Upper lobe of left lung (tissue), 6 donors: ENCODE results near the gene ERRFI1. TPM values are rescaled to one million over a fixed set of nuclear protein-coding genes. Genes with fewer than 3 reads are reported as not detected.

Experiments
- ATAC-seq, 2 donors: fragments of 200-7000 bp; cut with Tn5 transposase; one replicate each; pipeline ENCODE4 v1.9.1; 2022; ENCODE audit warnings: mild to moderate bottlenecking in 2 of 2, moderate library complexity in 2 of 2; ENCODE audit not compliant: low FRiP score in 2 of 2
- DNase-seq, 2 donors: peaks; one replicate each; pipeline ENCODE4 v3.0.0-alpha.2; 2019 to 2020
- H3K27ac ChIP-seq, 4 donors: fragments of 200-600 bp; sonication (generic); one replicate each; pipeline ENCODE4 v1.5.1; 2016 to 2019
- H3K27me3 ChIP-seq, 4 donors: fragments of 200-600 bp; sonication (generic); one replicate each; pipeline ENCODE4 v1.5.1; 2017 to 2019
- H3K36me3 ChIP-seq, 4 donors: fragments of 200-600 bp; sonication (generic); one replicate each; pipeline ENCODE4 v1.5.1; 2016 to 2019
- H3K4me1 ChIP-seq, 4 donors: fragments of 200-600 bp; sonication (generic); one replicate each; pipeline ENCODE4 v1.5.1; 2018 to 2019
- H3K4me3 ChIP-seq, 4 donors: fragments of 200-600 bp; sonication (generic); one replicate each; pipeline ENCODE4 v1.5.1; 2017 to 2019; ENCODE audit warnings: mild to moderate bottlenecking in 2 of 4, moderate library complexity in 1 of 4
- H3K9me3 ChIP-seq, 4 donors: fragments of 200-600 bp; sonication (generic); one replicate each; pipeline ENCODE4 v1.5.1; 2018 to 2019
- CTCF ChIP-seq, 6 experiments: fragments of 450-650 bp in 4 of 6; fragments of 200-600 bp in 2 of 6; sonication (generic) in 2 of 6; IDR thresholded peaks; one replicate each; pipeline ENCODE4 v1.5.1; 2016 to 2019; ENCODE audit warnings: antibody characterized with exemption in 6 of 6
- EP300 ChIP-seq, 4 donors: sonication (generic); formaldehyde crosslinking; IDR thresholded peaks; one replicate each; pipeline ENCODE4 v1.5.1; 2017; ENCODE audit warnings: antibody characterized with exemption in 4 of 4, control low read depth in 2 of 4
- POLR2A ChIP-seq, 4 donors: fragments of 450-650 bp; IDR thresholded peaks; one replicate each; pipeline ENCODE4 v1.5.1; 2016 to 2017; ENCODE audit warnings: antibody characterized with exemption in 4 of 4, mild to moderate bottlenecking in 2 of 4
- POLR2AphosphoS5 ChIP-seq, 2 donors: sonication (generic); formaldehyde crosslinking; IDR thresholded peaks; one replicate each; pipeline ENCODE4 v1.5.1; 2017; ENCODE audit warnings: antibody characterized with exemption in 2 of 2
- WGBS, 2 donors: methylation state at CpG; one replicate each; pipeline ENCODE4 v1.1.5; 2017 to 2018; 5-methylcytosine and 5-hydroxymethylcytosine counted together
- total RNA-seq, 6 donors: library from RNA; depleted of rRNA in 4 of 6; stranded (reverse); fragments of >200 nt in 4 of 6; gene quantifications; one replicate each; pipeline versions ENCODE4 v1.1.0 to v1.2.1, GENCODE V29; 2016 to 2021
- donor health status: DM: no; HTN: no; CAD: no; lungs with moderate emphysema.
- donor health status: DM: no; HTN: yes; CAD: no; lungs with severe emphysema.

The ERRFI1 gene
- total RNA-seq, 6 donors from 2014 or later, result 30.4 to 164 (median 84.6) TPM

DNA sequence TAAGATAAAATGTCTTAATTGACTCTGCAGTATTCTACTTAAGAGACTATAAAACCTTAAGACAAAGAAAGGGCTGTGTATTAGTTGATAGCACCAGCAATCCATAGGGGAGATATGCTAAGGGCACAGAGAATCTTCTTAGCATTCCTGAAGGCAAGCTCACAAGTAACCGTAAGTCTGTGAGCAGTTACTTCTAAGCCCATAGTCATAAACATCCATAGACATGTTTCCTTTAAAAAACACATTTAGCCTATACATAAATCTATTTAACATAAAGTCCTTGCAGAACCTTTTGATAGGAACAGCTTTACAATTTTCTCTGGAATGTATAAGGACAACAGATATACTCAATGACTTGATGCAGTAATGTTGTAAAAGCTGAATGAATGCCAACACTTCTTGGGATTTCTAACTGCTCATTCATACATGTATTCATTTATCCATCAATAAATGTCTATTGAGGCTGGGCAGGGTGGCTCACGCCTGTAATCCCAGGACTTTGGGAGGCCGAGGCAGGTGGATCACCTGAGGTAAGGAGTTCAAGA, 6.3 kb upstream of the ERRFI1 start:
- Histone ChIP-seq H3K9me3 (no peaks in the 10 kb centered on the region), H3K36me3 (no peaks in the 10 kb centered on the region), H3K27me3 (no peaks in the 10 kb centered on the region), H3K4me1 (peaks cover 7 to 17% (median 16%) of the 10 kb centered on the region in 4 donors), H3K4me3 (no peak overlapping the region), H3K27ac (no peak overlapping the region)
- 94 to 100% methylated on average over 3 of the region's 3 CpGs for WGBS, 2 donors
- ATAC-seq, result no peak
- no peak for TF ChIP-seq EP300 (IDR thresholded peaks at IDR 0.05)
- no peak for TF ChIP-seq POLR2AphosphoS5 (IDR thresholded peaks at IDR 0.05)
- no peak for TF ChIP-seq CTCF (IDR thresholded peaks at IDR 0.05)
- TF ChIP-seq POLR2A (IDR thresholded peaks at IDR 0.05), result no peak
- no peak for DNase-seq

GRCh38 chr1:8031176-8031785, 5.2 kb upstream of the ERRFI1 start:
- Histone ChIP-seq H3K9me3 (no peaks in the 10 kb centered on the region), H3K4me1 (peaks cover 7 to 29% (median 25%) of the 10 kb centered on the region in 4 donors), H3K27ac (no peak overlapping the region), H3K4me3 (no peak overlapping the region), H3K36me3 (no peaks in the 10 kb centered on the region), H3K27me3 (no peaks in the 10 kb centered on the region)
- DNase-seq (no peak), ATAC-seq (no peak)
- no peak for TF ChIP-seq POLR2A (IDR thresholded peaks at IDR 0.05)
- TF ChIP-seq CTCF (IDR thresholded peaks at IDR 0.05), result peak; percentile 20 to 69 (median 61)
- TF ChIP-seq POLR2AphosphoS5 (IDR thresholded peaks at IDR 0.05), result no peak
- no peak for TF ChIP-seq EP300 (IDR thresholded peaks at IDR 0.05)
- 63 to 74% methylated on average over 9 of the region's 9 CpGs for WGBS, 2 donors

DNA sequence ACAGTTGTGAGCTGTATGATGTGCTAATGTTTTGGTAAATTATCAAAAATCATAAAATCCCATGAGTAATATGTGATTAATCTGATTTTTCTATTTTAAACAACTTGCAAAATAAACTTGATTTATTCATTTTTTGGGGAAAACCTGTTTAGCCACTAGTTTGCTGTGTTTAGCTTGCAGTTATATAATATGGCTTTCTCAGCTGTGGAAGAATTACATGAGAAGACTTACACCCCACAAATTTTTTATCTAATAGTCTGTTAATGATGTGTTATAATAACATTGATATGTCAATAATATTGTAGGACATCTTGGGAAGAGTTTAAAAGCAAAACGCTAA, 2.4 kb upstream of the ERRFI1 start:
- no peak for ATAC-seq
- no peak for DNase-seq
- TF ChIP-seq CTCF (IDR thresholded peaks at IDR 0.05), result no peak
- no peak for TF ChIP-seq EP300 (IDR thresholded peaks at IDR 0.05)
- TF ChIP-seq POLR2AphosphoS5 (IDR thresholded peaks at IDR 0.05), result no peak
- no peak for TF ChIP-seq POLR2A (IDR thresholded peaks at IDR 0.05)
- no peaks in the 10 kb centered on the region for H3K27me3 ChIP-seq
- 42 to 49% methylated on average over 1 of the region's 1 CpG for WGBS, 2 donors
- H3K36me3 ChIP-seq, result no peaks in the 10 kb centered on the region
- H3K4me1 ChIP-seq, result peaks cover 11 to 35% (median 30%) of the 10 kb centered on the region in 4 donors
- peak overlapping the region; percentile 66 to 97 (median 94) for H3K27ac ChIP-seq
- H3K4me3 ChIP-seq, result no peak overlapping the region
- no peaks in the 10 kb centered on the region for H3K9me3 ChIP-seq

- H3K4me3 ChIP-seq, result no peak overlapping the region
- H3K9me3 ChIP-seq, result no peaks in the 10 kb centered on the region
- peaks cover 11 to 39% (median 30%) of the 10 kb centered on the region in 4 donors for H3K4me1 ChIP-seq
- ATAC-seq (peak in 1 of 2 donors; percentile 49), DNase-seq (no peak)
- no peaks in the 10 kb centered on the region for H3K36me3 ChIP-seq
- WGBS, 2 donors, result 45 to 48% methylated on average over 8 of the region's 8 CpGs
- H3K27ac ChIP-seq, result peak overlapping the region; percentile 92 to 97 (median 94)
- no peaks in the 10 kb centered on the region for H3K27me3 ChIP-seq
- TF ChIP-seq POLR2A (IDR thresholded peaks at IDR 0.05), result no peak
- TF ChIP-seq POLR2AphosphoS5 (IDR thresholded peaks at IDR 0.05), result no peak
- TF ChIP-seq EP300 (IDR thresholded peaks at IDR 0.05), result no peak
- TF ChIP-seq CTCF (IDR thresholded peaks at IDR 0.05), result no peak
These were observed 1.9 kb upstream of the ERRFI1 start for GRCh38 chr1:8027748-8028570.
